Esophagus muscularis mucosa (tissue), 4 donors: ENCODE measurements around the gene CAMK2N2. TPM values are rescaled to one million over a fixed set of nuclear protein-coding genes. Genes with fewer than 3 reads are reported as not detected.

Experiments
- DNase-seq: peaks from one replicate; pipeline ENCODE4 v3.0.0-alpha.2; 2017; ENCODE audit errors: extremely low spot score
- H3K27ac ChIP-seq, 4 donors: fragments of 200-600 bp; sonication (generic); replicated peaks in 1 of 4; 1 replicate in 3 of 4; 2 replicates in 1 of 4; pipeline ENCODE4 v1.5.1; 2016 to 2019; ENCODE audit warnings: mild to moderate bottlenecking in 1 of 4
- H3K27me3 ChIP-seq, 4 donors: fragments of 200-600 bp; sonication (generic); one replicate each; pipeline versions ENCODE4 v1.5.1 to v1.6.0; 2016 to 2019
- H3K36me3 ChIP-seq, 4 donors: fragments of 200-600 bp; sonication (generic); one replicate each; pipeline ENCODE4 v1.5.1; 2016 to 2019
- H3K4me1 ChIP-seq, 4 donors: fragments of 200-600 bp; sonication (generic); one replicate each; pipeline ENCODE4 v1.5.1; 2016 to 2019
- H3K4me3 ChIP-seq, 4 donors: fragments of 200-600 bp; sonication (generic); 1 replicate in 2 of 4; 2 replicates in 2 of 4; pipeline ENCODE4 v1.5.1; 2016 to 2019; ENCODE audit warnings: mild to moderate bottlenecking in 4 of 4, moderate library complexity in 1 of 4
- H3K9me3 ChIP-seq, 4 donors: fragments of 200-600 bp; sonication (generic); 1 replicate in 3 of 4; 2 replicates in 1 of 4; pipeline ENCODE4 v1.5.1; 2016 to 2019
- EP300 ChIP-seq: sonication (generic); formaldehyde crosslinking; IDR thresholded peaks from one replicate; pipeline ENCODE4 v1.6.1; 2017; ENCODE audit warnings: antibody characterized with exemption
- POLR2A ChIP-seq: fragments of 450-650 bp; IDR thresholded peaks from one replicate; pipeline ENCODE4 v1.6.1; 2017; ENCODE audit warnings: antibody characterized with exemption, moderate library complexity, mild to moderate bottlenecking, low read depth
- POLR2AphosphoS5 ChIP-seq, 2 donors: sonication (generic); formaldehyde crosslinking; IDR thresholded peaks; one replicate each; pipeline ENCODE4 v1.6.1; 2017; ENCODE audit warnings: antibody characterized with exemption in 2 of 2
- WGBS: methylation state at CpG from one replicate; pipeline ENCODE4 v1.1.5; 2018; 5-methylcytosine and 5-hydroxymethylcytosine counted together
- intact Hi-C: fragments of 100-400 bp; cut with DNase I; formaldehyde crosslinking; loops from one replicate; pipeline ENCODE4 v1.15.1; 2023
- total RNA-seq, 4 donors: library from RNA; depleted of rRNA; stranded (reverse); fragments of >200 nt; gene quantifications; one replicate each; pipeline versions ENCODE4 v1.1.0 to v1.2.1, GENCODE V29; 2016
- TF ChIP-seq, protein P1 (sequence below), 3 experiments: fragments of 200-600 bp in 2 of 3; fragments of 450-650 bp in 1 of 3; sonication (generic) in 2 of 3; IDR thresholded peaks; one replicate each; pipeline ENCODE4 v1.5.1; 2017 to 2019; ENCODE audit warnings: antibody characterized with exemption in 3 of 3, mild to moderate bottlenecking in 2 of 3, moderate library complexity in 1 of 3

Gene CAMK2N2
- total RNA-seq, 4 donors from 2014 or later = not detected

DNA sequence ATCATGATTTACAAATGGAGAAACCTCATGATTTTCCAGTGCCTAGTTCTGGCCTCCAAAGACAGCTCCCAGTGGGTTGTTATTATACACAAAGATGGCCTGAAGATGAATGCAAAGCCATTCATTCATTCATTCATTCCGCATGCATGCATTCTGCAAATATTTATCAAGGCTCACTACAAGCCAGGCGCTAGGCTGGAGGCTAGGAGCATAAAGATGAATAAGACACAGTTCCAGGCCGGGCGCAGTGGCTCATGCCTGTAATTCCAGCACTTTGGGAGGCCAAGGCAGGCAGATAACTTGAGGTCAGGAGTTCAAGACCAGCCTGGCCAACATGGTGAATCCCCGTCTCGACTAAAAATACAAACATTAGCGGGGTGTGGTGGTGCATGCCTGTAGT is 35.3 kb upstream of the CAMK2N2 start:
- no peak overlapping the region for H3K27ac ChIP-seq
- TF ChIP-seq POLR2AphosphoS5 (IDR thresholded peaks at IDR 0.05) = no peak
- TF ChIP-seq POLR2A = no peak
- TF ChIP-seq, protein P1, sequence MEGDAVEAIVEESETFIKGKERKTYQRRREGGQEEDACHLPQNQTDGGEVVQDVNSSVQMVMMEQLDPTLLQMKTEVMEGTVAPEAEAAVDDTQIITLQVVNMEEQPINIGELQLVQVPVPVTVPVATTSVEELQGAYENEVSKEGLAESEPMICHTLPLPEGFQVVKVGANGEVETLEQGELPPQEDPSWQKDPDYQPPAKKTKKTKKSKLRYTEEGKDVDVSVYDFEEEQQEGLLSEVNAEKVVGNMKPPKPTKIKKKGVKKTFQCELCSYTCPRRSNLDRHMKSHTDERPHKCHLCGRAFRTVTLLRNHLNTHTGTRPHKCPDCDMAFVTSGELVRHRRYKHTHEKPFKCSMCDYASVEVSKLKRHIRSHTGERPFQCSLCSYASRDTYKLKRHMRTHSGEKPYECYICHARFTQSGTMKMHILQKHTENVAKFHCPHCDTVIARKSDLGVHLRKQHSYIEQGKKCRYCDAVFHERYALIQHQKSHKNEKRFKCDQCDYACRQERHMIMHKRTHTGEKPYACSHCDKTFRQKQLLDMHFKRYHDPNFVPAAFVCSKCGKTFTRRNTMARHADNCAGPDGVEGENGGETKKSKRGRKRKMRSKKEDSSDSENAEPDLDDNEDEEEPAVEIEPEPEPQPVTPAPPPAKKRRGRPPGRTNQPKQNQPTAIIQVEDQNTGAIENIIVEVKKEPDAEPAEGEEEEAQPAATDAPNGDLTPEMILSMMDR (IDR thresholded peaks at IDR 0.05) = no peak
- TF ChIP-seq EP300 = no peak
- peaks cover 14 to 28% (median 23%) of the 10 kb centered on the region in 4 donors for H3K4me1 ChIP-seq
- WGBS = 76% methylated on average over 7 of the region's 7 CpGs
- no peak overlapping the region for H3K4me3 ChIP-seq
- no peak for DNase-seq
- intact Hi-C loops = loop anchor here (5.0 kb wide), 1 partner anchor 109 kb away; the partner anchor contains the start of gene ABCF3
- H3K36me3 ChIP-seq = peaks cover 3 to 16% (median 14%) of the 10 kb centered on the region in 4 donors
- peaks cover 0 to 9% (median 0%) of the 10 kb centered on the region in 4 donors for H3K27me3 ChIP-seq
- H3K9me3 ChIP-seq = no peaks in the 10 kb centered on the region

GRCh38 chr3:184295771-184296170 is 34.4 kb upstream of the CAMK2N2 start:
- Histone ChIP-seq H3K4me1 (peaks cover 12 to 21% (median 20%) of the 10 kb centered on the region in 4 donors), H3K4me3 (no peak overlapping the region), H3K27ac (no peak overlapping the region), H3K36me3 (peaks cover 0 to 7% (median 5%) of the 10 kb centered on the region in 4 donors), H3K9me3 (no peaks in the 10 kb centered on the region), H3K27me3 (peaks cover 0 to 12% (median 0%) of the 10 kb centered on the region in 4 donors)
- 66% methylated on average over 3 of the region's 3 CpGs for WGBS
- intact Hi-C loops = loop anchor here (5.0 kb wide), 1 partner anchor 108 kb away; the partner anchor contains the start of gene ABCF3
- no peak for DNase-seq
- TF ChIP-seq POLR2AphosphoS5 (IDR thresholded peaks at IDR 0.05) (no peak), POLR2A (no peak), EP300 (no peak)
- TF ChIP-seq, protein P1 (IDR thresholded peaks at IDR 0.05) = no peak

DNA sequence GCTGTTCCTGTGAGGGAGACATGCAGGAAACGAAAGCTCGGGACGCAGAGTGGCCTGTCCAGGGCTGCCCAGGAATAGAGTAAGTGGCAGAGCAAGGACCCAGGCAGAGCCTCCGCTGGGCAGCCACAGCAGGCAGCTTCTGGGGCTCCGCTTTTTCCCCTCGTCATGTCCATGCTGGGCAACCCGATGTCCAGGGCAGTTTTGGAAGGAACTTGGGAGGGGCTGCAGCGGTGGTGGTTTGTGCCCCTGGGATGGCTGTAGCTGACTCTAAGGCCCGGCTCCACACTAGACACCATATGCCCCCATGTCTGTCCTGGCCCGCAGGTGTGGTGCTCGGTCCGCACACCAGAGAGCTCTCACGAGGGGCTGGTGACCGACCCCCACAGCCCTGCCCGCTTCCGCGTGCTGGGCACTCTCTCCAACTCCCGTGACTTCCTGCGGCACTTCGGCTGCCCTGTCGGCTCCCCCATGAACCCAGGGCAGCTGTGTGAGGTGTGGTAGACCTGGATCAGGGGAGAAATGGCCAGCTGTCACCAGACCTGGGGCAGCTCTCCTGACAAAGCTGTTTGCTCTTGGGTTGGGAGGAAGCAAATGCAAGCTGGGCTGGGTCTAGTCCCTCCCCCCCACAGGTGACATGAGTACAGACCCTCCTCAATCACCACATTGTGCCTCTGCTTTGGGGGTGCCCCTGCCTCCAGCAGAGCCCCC is 30.5 kb upstream of the CAMK2N2 start:
- no peak overlapping the region for H3K4me3 ChIP-seq
- H3K27me3 ChIP-seq = peaks cover 0 to 34% (median 0%) of the 10 kb centered on the region in 4 donors
- TF ChIP-seq, protein P1 (IDR thresholded peaks at IDR 0.05) = no peak
- TF ChIP-seq EP300 (no peak), POLR2AphosphoS5 (IDR thresholded peaks at IDR 0.05) (no peak), POLR2A (no peak)
- H3K27ac ChIP-seq = no peak overlapping the region
- no peaks in the 10 kb centered on the region for H3K36me3 ChIP-seq
- DNase-seq = no peak
- H3K9me3 ChIP-seq = no peaks in the 10 kb centered on the region
- 92% methylated on average over 19 of the region's 21 CpGs for WGBS
- intact Hi-C loops = no loop called here
- no peaks in the 10 kb centered on the region for H3K4me1 ChIP-seq

GRCh38 chr3:184291044-184291737 is 29.8 kb upstream of the CAMK2N2 start:
- DNase-seq = no peak
- WGBS = 85% methylated on average over 22 of the region's 22 CpGs
- Histone ChIP-seq H3K4me3 (no peak overlapping the region), H3K27me3 (peaks cover 0 to 34% (median 0%) of the 10 kb centered on the region in 4 donors), H3K9me3 (no peaks in the 10 kb centered on the region), H3K4me1 (no peaks in the 10 kb centered on the region), H3K36me3 (no peaks in the 10 kb centered on the region), H3K27ac (no peak overlapping the region)
- TF ChIP-seq, protein P1 (IDR thresholded peaks at IDR 0.05) = no peak
- no peak for TF ChIP-seq EP300
- TF ChIP-seq POLR2AphosphoS5 (IDR thresholded peaks at IDR 0.05) = no peak
- no peak for TF ChIP-seq POLR2A
- intact Hi-C loops = no loop called here
